GM23248 (cell line): ENCODE data around the gene MRPL24. TPM values are rescaled to one million over a fixed set of nuclear protein-coding genes. Genes with fewer than 3 reads are reported as not detected.
A peak's percentile ranks its signal among the peaks of the same experiment; 100 is the strongest.

Experiments
- DNase-seq: peaks from one replicate; pipeline ENCODE4 v3.0.0-alpha.2; 2015
- H2AFZ ChIP-seq: fragments of 200-600 bp; sonication (generic); 2 replicates; pipeline ENCODE4 v1.6.1; 2016; ENCODE audit warnings: antibody characterized with exemption
- H3F3A ChIP-seq: fragments of 200-600 bp; sonication (generic); 2 replicates; pipeline ENCODE4 v1.6.1; 2016; ENCODE audit warnings: mild to moderate bottlenecking, antibody characterized with exemption, mixed run types; ENCODE audit not compliant: insufficient read depth
- H3K27ac ChIP-seq: fragments of 200-600 bp; sonication (generic); 2 replicates; pipeline ENCODE4 v1.5.1; 2016; ENCODE audit warnings: mild to moderate bottlenecking
- H3K27me3 ChIP-seq: fragments of 200-600 bp; sonication (generic); replicated peaks from 2 replicates; pipeline ENCODE4 v1.6.1; 2016; ENCODE audit warnings: mild to moderate bottlenecking; ENCODE audit not compliant: insufficient read depth
- H3K36me3 ChIP-seq: fragments of 200-600 bp; sonication (generic); 2 replicates; pipeline ENCODE4 v1.6.1; 2016; ENCODE audit warnings: low read depth, mild to moderate bottlenecking
- H3K4me1 ChIP-seq: fragments of 200-600 bp; sonication (generic); 2 replicates; pipeline ENCODE4 v1.6.1; 2016; ENCODE audit warnings: mild to moderate bottlenecking; ENCODE audit not compliant: insufficient read depth
- H3K4me2 ChIP-seq: fragments of 200-600 bp; sonication (generic); one replicate; pipeline ENCODE4 v1.6.1; 2016; ENCODE audit warnings: mild to moderate bottlenecking; ENCODE audit not compliant: unreplicated experiment
- H3K4me3 ChIP-seq: fragments of 200-600 bp; sonication (generic); 2 replicates; pipeline ENCODE4 v1.5.1; 2016; ENCODE audit warnings: mild to moderate bottlenecking
- H3K79me2 ChIP-seq: fragments of 200-600 bp; sonication (generic); 2 replicates; pipeline ENCODE4 v1.6.1; 2016; ENCODE audit warnings: mild to moderate bottlenecking; ENCODE audit not compliant: insufficient read depth
- H3K9ac ChIP-seq: fragments of 200-600 bp; sonication (generic); 2 replicates; pipeline ENCODE4 v1.6.1; 2016; ENCODE audit warnings: mild to moderate bottlenecking
- H3K9me2 ChIP-seq: fragments of 200-600 bp; sonication (generic); 2 replicates; pipeline ENCODE4 v1.6.1; 2016; ENCODE audit warnings: mixed run types, mild to moderate bottlenecking, moderate library complexity; ENCODE audit not compliant: insufficient read depth
- H3K9me3 ChIP-seq: fragments of 200-600 bp; sonication (generic); one replicate; pipeline ENCODE4 v1.6.1; 2017; ENCODE audit warnings: low read depth
- H4K20me1 ChIP-seq: fragments of 200-600 bp; sonication (generic); 2 replicates; pipeline ENCODE4 v1.6.0; 2016; ENCODE audit not compliant: insufficient read depth
- EZH2 ChIP-seq: fragments of 200-600 bp; sonication (generic); IDR thresholded peaks from 2 replicates; pipeline ENCODE4 v1.6.1; 2018; ENCODE audit warnings: antibody characterized with exemption, mild to moderate bottlenecking; ENCODE audit not compliant: insufficient read depth, poor library complexity, severe bottlenecking
- EZH2phosphoT487 ChIP-seq: fragments of 200-600 bp; sonication (generic); IDR thresholded peaks from 2 replicates; pipeline ENCODE4 v1.6.1; 2018; ENCODE audit warnings: antibody characterized with exemption, moderate library complexity, mild to moderate bottlenecking, low read depth; ENCODE audit not compliant: insufficient read depth
- whole genome bisulfite sequencing, 2 experiments: methylation state at CpG; one replicate each; pipeline ENCODE4 v1.1.6; 2015 to 2017; ENCODE audit warnings: low lambda C conversion rate in 2 of 2, low coverage in 1 of 2; ENCODE audit errors: missing lambda C conversion rate in 2 of 2; 5-methylcytosine and 5-hydroxymethylcytosine counted together
- in situ Hi-C: fragments of 300-500 bp; cut with MboI; formaldehyde crosslinking; loops from 2 replicates; pipeline ENCODE4 v1.15.0; 2020
- polyA plus RNA-seq: library from polyadenylated mRNA; unstranded; fragments of >200 nt; fragmentation: Nextera tagmentation; extraction: Ambion mirVana; gene quantifications from 2 replicates; pipeline ENCODE4 v1.2.1, GENCODE V29; 2016
- total RNA-seq: library from RNA; depleted of rRNA; stranded (reverse); fragments of >200 nt; shearing (Covaris generic); gene quantifications from 2 replicates; pipeline ENCODE4 v1.2.3, GENCODE V29; 2014

Gene MRPL24
- total and polyA plus RNA-seq, 2 experiments from 2014 or later = 55.7 to 93.7 TPM

GRCh38 chr1:156747742-156748669 is 7.1 kb upstream of the MRPL24 start:
- H4K20me1 ChIP-seq = no peaks in the 10 kb centered on the region
- peak overlapping the region; percentile 100 for H3K27ac ChIP-seq
- 0 to 1% methylated on average over 8 of the region's 8 CpGs for WGBS, 2 experiments
- H3K9me2 ChIP-seq = no peaks in the 10 kb centered on the region
- H3K36me3 ChIP-seq = no peaks in the 10 kb centered on the region
- H3K4me3 ChIP-seq = peak overlapping the region; percentile 78
- peak overlapping the region; percentile 96 for H3K4me2 ChIP-seq
- peak overlapping the region; percentile 47; the same call in 1 of the 2 replicates for H2AFZ ChIP-seq
- H3K4me1 ChIP-seq = peaks cover 41% of the 10 kb centered on the region
- H3K79me2 ChIP-seq = peaks cover 91% of the 10 kb centered on the region
- no peaks in the 10 kb centered on the region for H3K27me3 ChIP-seq
- peak; percentile 67 for DNase-seq
- peak overlapping the region; percentile 97 for H3K9ac ChIP-seq
- TF ChIP-seq EZH2phosphoT487 = no peak
- TF ChIP-seq EZH2 = no peak
- H3K9me3 ChIP-seq = no peaks in the 10 kb centered on the region
- H3F3A ChIP-seq = peaks cover 45% of the 10 kb centered on the region
- in situ Hi-C loops = no loop called here

GRCh38 chr1:156746728-156747631 is 6.1 kb upstream of the MRPL24 start:
- Histone ChIP-seq H3K27me3 (no peaks in the 10 kb centered on the region), H3K4me1 (peaks cover 35% of the 10 kb centered on the region), H3K4me3 (peak overlapping the region; percentile 78), H3K27ac (peak overlapping the region; percentile 100), H3K36me3 (0 out of 2 replicates have a peak, but pooled peaks cover 3% of the 10 kb centered on the region), H3K79me2 (peaks cover 91% of the 10 kb centered on the region), H3K4me2 (peak overlapping the region; percentile 96), H3K9me3 (no peaks in the 10 kb centered on the region), H3K9ac (peak overlapping the region; percentile 97), H3K9me2 (no peaks in the 10 kb centered on the region), H2AFZ (no peak overlapping the region), H3F3A (peaks cover 47% of the 10 kb centered on the region), H4K20me1 (no peaks in the 10 kb centered on the region)
- TF ChIP-seq EZH2 = no peak
- TF ChIP-seq EZH2phosphoT487 = no peak
- WGBS, 2 experiments = 1% methylated on average over 21 to 22 of the region's 29 CpGs
- in situ Hi-C loops = no loop called here
- peak; percentile 95 for DNase-seq

- Histone ChIP-seq H3K36me3 (0 out of 2 replicates have a peak, but pooled peaks cover 9% of the 10 kb centered on the region), H3K9ac (peak overlapping the region; percentile 97), H3K79me2 (peaks cover 94% of the 10 kb centered on the region), H4K20me1 (no peaks in the 10 kb centered on the region), H3K4me2 (peak overlapping the region; percentile 86), H3K27ac (peak overlapping the region; percentile 100), H3F3A (peaks cover 53% of the 10 kb centered on the region), H3K4me1 (peaks cover 40% of the 10 kb centered on the region), H3K9me2 (no peaks in the 10 kb centered on the region), H3K9me3 (no peaks in the 10 kb centered on the region), H2AFZ (no peak overlapping the region), H3K27me3 (no peaks in the 10 kb centered on the region), H3K4me3 (peak overlapping the region; percentile 69)
- no peak for DNase-seq
- TF ChIP-seq EZH2 (no peak), EZH2phosphoT487 (no peak)
- 42 to 54% methylated on average over 7 to 9 of the region's 9 CpGs for WGBS, 2 experiments
- in situ Hi-C loops = no loop called here
Observed at GRCh38 chr1:156746406-156746727, 5.5 kb upstream of the MRPL24 start.

GRCh38 chr1:156745881-156746280 is 5.0 kb upstream of the MRPL24 start:
- no peaks in the 10 kb centered on the region for H3K9me3 ChIP-seq
- no peaks in the 10 kb centered on the region for H4K20me1 ChIP-seq
- peak overlapping the region; percentile 86 for H3K4me2 ChIP-seq
- H3K79me2 ChIP-seq = peaks cover 91% of the 10 kb centered on the region
- H3K9me2 ChIP-seq = no peaks in the 10 kb centered on the region
- peaks cover 41% of the 10 kb centered on the region for H3K4me1 ChIP-seq
- in situ Hi-C loops = no loop called here
- H2AFZ ChIP-seq = no peak overlapping the region
- H3K4me3 ChIP-seq = peak overlapping the region; percentile 69
- no peaks in the 10 kb centered on the region for H3K27me3 ChIP-seq
- no peak for TF ChIP-seq EZH2phosphoT487
- no peak for TF ChIP-seq EZH2
- 37 to 39% methylated on average over 3 of the region's 3 CpGs for WGBS, 2 experiments
- H3K9ac ChIP-seq = peak overlapping the region; percentile 97
- H3K36me3 ChIP-seq = 0 out of 2 replicates have a peak, but pooled peaks cover 10% of the 10 kb centered on the region
- H3F3A ChIP-seq = peaks cover 54% of the 10 kb centered on the region
- H3K27ac ChIP-seq = peak overlapping the region; percentile 100
- DNase-seq = peak; percentile 12
